NOMO-1 treated with DMSO at 0.1 percent for 48 hours (cell line): ENCODE measurements around the gene PCDHA8.
"Not testable (repeated sequence)": the region's sequence is repeated elsewhere in the genome, so short reads cannot be mapped to it uniquely, and the experiment has no call there.

Experiments used
- DNase-seq: peaks from one replicate; lab custom pipeline; 2025; ENCODE audit not compliant: unreplicated experiment; lab: John Stamatoyannopoulos, UW

The PCDHA8 gene

GRCh38 chr5:140828362-140828737 is 12.6 kb upstream of the PCDHA8 start:
- DNase-seq = no peak

DNA sequence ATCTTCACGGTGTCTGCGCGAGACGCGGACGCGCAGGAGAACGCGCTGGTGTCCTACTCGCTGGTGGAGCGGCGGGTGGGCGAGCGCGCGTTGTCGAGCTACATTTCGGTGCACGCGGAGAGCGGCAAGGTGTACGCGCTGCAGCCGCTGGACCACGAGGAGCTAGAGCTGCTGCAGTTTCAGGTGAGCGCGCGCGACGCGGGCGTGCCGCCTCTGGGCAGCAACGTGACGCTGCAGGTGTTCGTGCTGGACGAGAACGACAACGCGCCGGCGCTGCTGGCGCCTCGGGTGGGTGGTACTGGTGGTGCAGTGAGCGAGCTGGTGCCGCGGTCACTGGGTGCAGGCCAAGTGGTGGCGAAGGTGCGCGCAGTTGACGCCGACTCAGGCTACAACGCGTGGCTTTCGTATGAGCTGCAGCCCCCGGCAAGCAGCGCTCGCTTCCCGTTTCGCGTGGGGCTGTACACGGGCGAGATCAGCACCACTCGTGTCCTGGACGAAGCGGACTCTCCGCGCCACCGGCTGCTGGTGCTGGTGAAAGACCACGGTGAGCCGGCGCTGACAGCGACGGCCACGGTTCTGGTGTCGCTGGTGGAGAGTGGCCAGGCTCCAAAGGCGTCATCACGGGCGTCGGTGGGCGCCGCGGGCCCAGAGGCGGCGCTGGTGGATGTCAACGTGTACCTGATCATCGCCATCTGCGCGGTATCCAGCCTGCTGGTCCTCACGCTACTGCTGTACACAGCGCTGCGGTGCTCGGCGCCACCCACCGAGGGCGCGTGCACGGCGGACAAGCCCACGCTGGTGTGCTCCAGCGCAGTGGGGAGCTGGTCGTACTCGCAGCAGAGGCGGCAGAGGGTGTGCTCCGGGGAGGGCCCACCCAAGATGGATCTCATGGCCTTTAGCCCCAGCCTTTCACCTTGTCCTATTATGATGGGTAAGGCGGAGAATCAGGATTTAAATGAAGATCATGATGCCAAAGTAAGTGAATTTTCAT is 11.2 kb upstream of the PCDHA8 start:
- not testable (repeated sequence) for DNase-seq

DNA sequence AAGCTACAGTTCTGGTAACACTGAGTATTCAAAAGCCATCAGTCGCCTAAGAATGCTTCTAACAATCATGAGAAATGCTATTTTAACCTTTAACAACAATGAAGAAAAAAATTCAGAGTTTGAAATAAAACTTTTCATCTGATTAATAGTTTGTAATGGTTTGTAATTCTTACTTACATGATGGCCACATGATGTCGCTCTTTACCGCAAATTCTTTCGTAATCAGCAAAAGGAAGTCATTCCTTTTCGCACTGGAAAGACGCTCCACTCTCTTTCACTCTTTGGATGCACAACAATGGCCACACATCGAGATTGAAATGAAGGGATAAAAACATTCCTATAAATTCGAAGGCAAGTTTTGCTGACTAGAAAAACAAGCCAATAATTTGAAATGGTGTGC is 7.0 kb upstream of the PCDHA8 start, which contains the start of gene PCDHA7:
TSS of gene PCDHA7 (plus strand) at position 277 of the 400 bp plus-strand sequence. CDS start at position 392, 115 bp downstream.
- no peak for DNase-seq

GRCh38 chr5:140834439-140835008 is 6.5 kb upstream of the PCDHA8 start:
- not testable (repeated sequence) for DNase-seq

DNA sequence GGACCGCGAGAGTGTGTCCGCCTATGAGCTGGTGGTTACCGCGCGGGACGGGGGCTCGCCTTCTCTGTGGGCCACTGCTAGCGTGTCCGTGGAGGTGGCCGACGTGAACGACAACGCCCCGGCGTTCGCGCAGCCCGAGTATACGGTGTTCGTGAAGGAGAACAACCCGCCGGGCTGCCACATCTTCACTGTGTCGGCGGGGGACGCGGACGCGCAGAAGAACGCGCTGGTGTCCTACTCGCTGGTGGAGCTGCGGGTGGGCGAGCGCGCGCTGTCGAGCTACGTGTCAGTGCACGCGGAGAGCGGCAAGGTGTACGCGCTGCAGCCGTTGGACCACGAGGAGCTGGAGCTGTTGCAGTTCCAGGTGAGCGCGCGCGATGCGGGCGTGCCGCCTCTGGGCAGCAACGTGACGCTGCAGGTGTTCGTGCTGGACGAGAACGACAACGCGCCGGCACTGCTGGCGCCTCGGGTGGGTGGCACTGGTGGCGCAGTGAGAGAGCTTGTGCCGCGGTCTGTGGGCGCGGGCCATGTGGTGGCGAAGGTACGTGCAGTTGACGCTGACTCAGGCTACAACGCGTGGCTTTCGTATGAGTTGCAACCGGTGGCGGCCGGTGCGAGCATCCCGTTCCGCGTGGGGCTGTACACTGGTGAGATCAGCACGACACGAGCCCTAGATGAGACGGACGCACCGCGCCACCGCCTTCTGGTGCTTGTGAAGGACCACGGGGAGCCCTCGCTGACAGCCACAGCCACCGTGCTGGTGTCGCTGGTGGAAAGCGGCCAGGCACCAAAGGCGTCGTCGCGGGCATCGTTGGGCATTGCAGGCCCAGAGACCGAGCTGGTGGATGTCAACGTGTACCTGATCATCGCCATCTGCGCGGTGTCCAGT is 5.1 kb upstream of the PCDHA8 start:
- DNase-seq = no peak

GRCh38 chr5:140842798-140843733 is 2.1 kb downstream of the PCDHA8 start:
- DNase-seq = no peak

DNA sequence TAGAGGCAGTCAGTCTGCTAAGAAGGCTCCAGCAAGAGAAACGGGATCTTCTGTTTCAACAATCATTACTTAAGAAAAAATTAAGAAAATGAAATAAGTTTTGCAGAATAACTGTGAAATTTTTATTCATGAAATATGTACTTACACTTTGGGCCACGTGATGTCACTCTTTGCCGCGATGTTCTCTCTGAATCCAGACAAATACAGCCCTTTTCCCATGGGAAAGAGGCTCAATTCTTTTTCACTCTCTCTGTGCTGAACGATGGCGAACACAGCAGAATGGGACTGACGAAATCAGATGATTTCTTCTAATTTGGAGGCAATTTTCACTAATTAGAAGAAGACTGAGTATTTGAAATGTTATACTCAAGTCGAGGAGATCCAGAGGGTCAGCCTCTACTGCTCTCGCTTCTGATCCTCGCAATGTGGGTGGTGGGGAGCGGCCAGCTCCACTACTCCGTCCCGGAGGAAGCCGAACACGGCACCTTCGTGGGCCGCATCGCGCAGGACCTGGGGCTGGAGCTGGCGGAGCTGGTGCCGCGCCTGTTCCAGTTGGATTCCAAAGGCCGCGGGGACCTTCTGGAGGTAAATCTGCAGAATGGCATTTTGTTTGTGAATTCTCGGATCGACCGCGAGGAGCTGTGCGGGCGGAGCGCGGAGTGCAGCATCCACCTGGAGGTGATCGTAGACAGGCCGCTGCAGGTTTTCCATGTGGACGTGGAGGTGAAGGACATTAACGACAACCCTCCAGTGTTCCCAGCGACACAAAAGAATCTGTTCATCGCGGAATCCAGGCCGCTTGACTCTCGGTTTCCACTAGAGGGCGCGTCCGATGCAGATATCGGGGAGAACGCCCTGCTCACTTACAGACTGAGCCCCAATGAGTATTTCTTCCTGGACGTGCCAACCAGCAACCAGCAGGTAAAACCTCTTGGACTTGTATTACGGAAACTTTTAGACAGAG is 7.4 kb downstream of the PCDHA8 start, which contains the start of gene PCDHA9:
TSS of gene PCDHA9 (plus strand) at position 244 of the 964 bp plus-strand sequence. CDS start at position 358, 114 bp downstream.
- DNase-seq = not testable (repeated sequence)

GRCh38 chr5:140849831-140850634 is 9.0 kb downstream of the PCDHA8 start:
- not testable (repeated sequence) for DNase-seq

GRCh38 chr5:140855772-140856674 is 15.0 kb downstream of the PCDHA8 start, which contains the start of gene PCDHA10:
PCDHA10 (plus strand) TSS chr5:140855897; CDS start chr5:140856049, 152 bp downstream.
- no peak for DNase-seq

- no peak for DNase-seq
Observed at GRCh38 chr5:140857177-140857986, 16.4 kb downstream of the PCDHA8 start.

DNA sequence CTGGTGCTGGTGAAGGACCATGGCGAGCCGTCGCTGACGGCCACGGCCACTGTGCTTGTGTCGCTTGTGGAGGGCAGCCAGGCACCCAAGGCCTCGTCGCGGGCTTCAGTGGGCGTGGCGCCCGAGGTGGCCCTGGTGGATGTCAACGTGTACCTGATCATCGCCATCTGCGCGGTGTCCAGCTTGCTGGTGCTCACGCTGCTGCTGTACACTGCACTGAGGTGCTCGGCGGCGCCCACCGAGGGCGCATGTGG is 16.9 kb downstream of the PCDHA8 start:
- no peak for DNase-seq

- no peak for DNase-seq
Observed at GRCh38 chr5:140862441-140863295, 21.7 kb downstream of the PCDHA8 start.

DNA sequence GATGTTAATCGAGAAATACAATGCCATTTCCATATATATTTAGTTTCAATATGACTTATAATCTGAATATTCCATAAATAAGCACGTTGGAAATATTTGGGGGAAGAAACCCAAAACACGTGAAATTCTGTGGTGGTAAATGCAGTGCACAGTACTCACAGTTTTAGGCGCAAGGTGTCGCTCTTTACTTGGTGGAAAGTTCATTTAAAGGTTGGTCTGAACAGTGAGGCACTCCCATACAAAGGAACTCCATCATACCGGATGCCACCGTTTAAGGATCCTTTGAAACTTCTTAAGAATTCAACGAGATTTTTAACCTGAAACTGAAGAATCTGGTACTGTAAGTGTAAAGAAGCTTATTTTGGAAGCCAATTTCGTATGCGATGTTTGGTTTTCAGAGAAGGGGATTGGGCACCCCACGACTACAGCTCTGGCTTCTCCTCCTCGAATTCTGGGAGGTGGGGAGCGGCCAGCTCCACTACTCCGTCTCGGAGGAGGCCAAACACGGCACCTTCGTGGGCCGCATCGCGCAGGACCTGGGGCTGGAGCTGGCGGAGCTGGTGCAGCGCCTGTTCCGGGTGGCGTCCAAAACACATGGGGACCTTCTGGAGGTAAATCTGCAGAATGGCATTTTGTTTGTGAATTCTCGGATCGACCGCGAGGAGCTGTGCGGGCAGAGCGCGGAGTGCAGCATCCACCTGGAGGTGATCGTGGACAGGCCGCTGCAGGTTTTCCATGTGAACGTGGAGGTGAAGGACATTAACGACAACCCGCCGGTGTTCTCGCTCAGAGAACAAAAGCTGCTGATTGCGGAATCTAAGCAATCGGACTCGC is 28.0 kb downstream of the PCDHA8 start, which contains the start of gene PCDHA11:
TSS of gene PCDHA11 (plus strand) at position 237 of the 834 bp plus-strand sequence. CDS start at position 384, 147 bp downstream.
- DNase-seq = no peak

DNA sequence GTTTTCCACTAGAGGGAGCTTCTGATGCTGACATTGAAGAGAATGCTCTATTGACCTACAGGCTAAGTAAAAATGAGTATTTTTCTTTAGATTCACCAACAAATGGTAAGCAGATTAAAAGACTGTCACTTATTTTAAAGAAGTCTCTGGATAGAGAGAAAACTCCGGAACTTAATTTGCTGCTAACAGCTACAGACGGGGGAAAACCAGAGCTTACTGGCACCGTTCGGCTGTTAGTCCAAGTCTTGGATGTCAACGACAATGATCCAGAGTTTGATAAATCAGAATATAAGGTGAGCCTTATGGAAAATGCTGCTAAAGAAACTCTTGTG is 28.5 kb downstream of the PCDHA8 start:
- DNase-seq = no peak
